B cell (primary cell): Measurements from ENCODE around the gene GRIP1. TPM values are rescaled to one million over a fixed set of nuclear protein-coding genes. Genes with fewer than 3 reads are reported as not detected.

Experiments used
- ATAC-seq: fragments of 200-7000 bp; cut with Tn5 transposase; one replicate; pipeline ENCODE4 v1.10.0; 2021; ENCODE audit warnings: low read depth, mild to moderate bottlenecking, moderate number of reproducible peaks, moderate library complexity
- CTCF ChIA-PET: fragments of 350-600 bp; sonication (Branson Sonifier 250); formaldehyde crosslinking; loops from one replicate; lab custom pipeline; 2021; ENCODE audit warnings: antibody characterized with exemption, inconsistent platforms; lab: Charles Lee
- POLR2A ChIA-PET: fragments of 350-600 bp; sonication (Branson Sonifier 250); formaldehyde crosslinking; loops from one replicate; lab custom pipeline; 2021; ENCODE audit warnings: antibody characterized with exemption; lab: Charles Lee
- DNase-seq: peaks from one replicate; pipeline ENCODE4 v3.0.0; 2013
- H2AFZ ChIP-seq: 2 replicates; pipeline ENCODE4 v1.6.1; 2012; ENCODE audit warnings: mild to moderate bottlenecking, low read depth, low read length; ENCODE audit not compliant: insufficient read depth, poor library complexity, severe bottlenecking
- H3K27ac ChIP-seq, 2 donors: 1 replicate in 1 of 2; 2 replicates in 1 of 2; pipeline ENCODE4 v1.5.1; 2012 to 2013; ENCODE audit warnings: low read length in 2 of 2, mild to moderate bottlenecking in 2 of 2, moderate library complexity in 1 of 2
- H3K27me3 ChIP-seq, 4 experiments: fragments of 200-600 bp in 1 of 4; sonication (generic) in 1 of 4; replicated peaks in 1 of 4; 1 replicate in 2 of 4; 2 replicates in 2 of 4; pipeline versions ENCODE4 v1.6.1 to v1.7.0; 2013 to 2016; ENCODE audit warnings: low read length in 3 of 4, mild to moderate bottlenecking in 2 of 4, mixed read lengths in 1 of 4, moderate library complexity in 1 of 4; ENCODE audit not compliant: insufficient read depth in 4 of 4, control insufficient read depth in 3 of 4; ENCODE audit errors: control extremely low read depth in 1 of 4
- H3K36me3 ChIP-seq, 2 experiments: replicated peaks in 1 of 2; 1 replicate in 1 of 2; 2 replicates in 1 of 2; pipeline versions ENCODE4 v1.6.1 to v1.7.1; 2013; ENCODE audit warnings: low read length in 1 of 2; ENCODE audit not compliant: insufficient read depth in 2 of 2, control insufficient read depth in 1 of 2; ENCODE audit errors: control extremely low read depth in 1 of 2, extremely low read depth in 1 of 2
- H3K4me1 ChIP-seq, 2 donors: fragments of 200-600 bp in 1 of 2; sonication (generic) in 1 of 2; 1 replicate in 1 of 2; 2 replicates in 1 of 2; pipeline versions ENCODE4 v1.5.1 to v1.6.1; 2013 to 2017; ENCODE audit warnings: low read length in 2 of 2; ENCODE audit not compliant: control insufficient read depth in 2 of 2, insufficient read depth in 2 of 2
- H3K4me2 ChIP-seq: replicated peaks from 2 replicates; pipeline ENCODE3; 2012; ENCODE audit warnings: mild to moderate bottlenecking, low read depth, low read length; ENCODE audit not compliant: poor library complexity, severe bottlenecking
- H3K4me3 ChIP-seq, 5 experiments: fragments of 200-600 bp in 1 of 5; sonication (generic) in 1 of 5; 1 replicate in 3 of 5; 2 replicates in 2 of 5; pipeline versions ENCODE4 v1.5.1 to v1.7.0; 2011 to 2016; ENCODE audit warnings: low read length in 4 of 5, mild to moderate bottlenecking in 4 of 5, low read depth in 2 of 5, control low read depth in 1 of 5, moderate library complexity in 1 of 5; ENCODE audit not compliant: insufficient read depth in 1 of 5; ENCODE audit errors: control extremely low read depth in 1 of 5, extremely low read depth in 1 of 5
- H3K79me2 ChIP-seq: fragments of 200-600 bp; sonication (generic); one replicate; pipeline ENCODE4 v1.6.0; 2016; ENCODE audit warnings: low read length; ENCODE audit not compliant: control insufficient read depth, insufficient read depth
- H3K9ac ChIP-seq: fragments of 200-600 bp; sonication (generic); 2 replicates; pipeline ENCODE4 v1.6.1; 2017; ENCODE audit warnings: mild to moderate bottlenecking, low read length, moderate library complexity
- H3K9me3 ChIP-seq, 3 donors: one replicate each; pipeline versions ENCODE4 v1.6.1 to v1.7.1; 2013; ENCODE audit warnings: low read length in 2 of 3; ENCODE audit not compliant: control insufficient read depth in 2 of 3, insufficient read depth in 1 of 3; ENCODE audit errors: control extremely low read depth in 1 of 3
- H4K20me1 ChIP-seq: 2 replicates; pipeline ENCODE4 v1.6.0; 2012; ENCODE audit warnings: mild to moderate bottlenecking, low read length; ENCODE audit not compliant: insufficient read depth, control insufficient read depth, poor library complexity, severe bottlenecking
- H3K27ac Mint-ChIP-seq: one replicate; pipeline ENCODE4 v1.8.0; 2021; ENCODE audit warnings: mixed read lengths
- H3K27me3 Mint-ChIP-seq: one replicate; pipeline ENCODE4 v1.8.0; 2021; ENCODE audit warnings: mixed read lengths
- H3K4me1 Mint-ChIP-seq: one replicate; pipeline ENCODE4 v1.8.0; 2021; ENCODE audit warnings: mixed read lengths
- H3K4me3 Mint-ChIP-seq: one replicate; pipeline ENCODE4 v1.8.0; 2021; ENCODE audit warnings: mixed read lengths
- H3K9me3 Mint-ChIP-seq: one replicate; pipeline ENCODE4 v1.8.0; 2022; ENCODE audit warnings: mixed read lengths; ENCODE audit not compliant: insufficient read depth
- CTCF ChIP-seq: fragments of 200-600 bp; IDR thresholded peaks from one replicate; pipeline ENCODE4 v1.8.0; 2022; ENCODE audit warnings: antibody characterized with exemption, mild to moderate bottlenecking
- EZH2 ChIP-seq: IDR thresholded peaks from 2 replicates; pipeline ENCODE4 v1.6.1; 2012; ENCODE audit warnings: borderline replicate concordance, low read depth, mild to moderate bottlenecking, moderate library complexity, low read length; ENCODE audit not compliant: insufficient read depth, poor library complexity, severe bottlenecking
- WGBS: methylation state at CpG from one replicate; pipeline ENCODE4 v1.1.5; 2013; ENCODE audit warnings: missing lambda C conversion rate; ENCODE audit not compliant: insufficient coverage; 5-methylcytosine and 5-hydroxymethylcytosine counted together
- intact Hi-C: fragments of 100-400 bp; cut with micrococcal nuclease; formaldehyde crosslinking; loops from one replicate; pipeline ENCODE4 v1.10.0; 2022
- polyA plus RNA-seq: library from polyadenylated mRNA; depleted of rRNA; stranded (reverse); fragments of >200 nt; gene quantifications from 2 replicates; pipeline ENCODE4 v1.2.3, GENCODE V29; 2012
- total RNA-seq, 2 donors: library from RNA; stranded (reverse); fragments of 120-200 nt in 1 of 2; gene quantifications; 1 replicate in 1 of 2; 2 replicates in 1 of 2; pipeline versions ENCODE4 v1.2.3 to v1.2.4, GENCODE V29; 2013 to 2022

GRIP1 gene
- total and polyA plus RNA-seq, 2 donors (not counting 1 experiment from before 2014, with no cell fraction given) = 0.22 TPM; not detected in 1

- DNase-seq (no peak), ATAC-seq (no peak)
- H3K27ac ChIP-seq = no peak overlapping the region
- no peak overlapping the region for H3K4me2 ChIP-seq
- POLR2A ChIA-PET = no interaction called here
- WGBS = 71% methylated on average over 1 of the region's 3 CpGs
- no peaks in the 10 kb centered on the region for H3K27me3 Mint-ChIP-seq
- no peak overlapping the region for H2AFZ ChIP-seq
- no peak for TF ChIP-seq EZH2
- TF ChIP-seq CTCF = no peak
- H3K9ac ChIP-seq = no peak overlapping the region
- peaks cover 5% of the 10 kb centered on the region for H3K9me3 Mint-ChIP-seq
- CTCF ChIA-PET = interaction anchor here (0.9 to 1.1 kb wide), 2 partner anchors 9 to 64 kb away, joined by 3 read pairs; no protein-coding TSS in a partner anchor
- H3K4me1 ChIP-seq = no peaks in the 10 kb centered on the region
- no peak overlapping the region for H3K27ac Mint-ChIP-seq
- H3K4me3 Mint-ChIP-seq = no peak overlapping the region
- H3K4me3 ChIP-seq = no peak overlapping the region
- H3K9me3 ChIP-seq = peaks cover 0 to 13% (median 0%) of the 10 kb centered on the region in 3 donors
- no peaks in the 10 kb centered on the region for H4K20me1 ChIP-seq
- H3K4me1 Mint-ChIP-seq = no peaks in the 10 kb centered on the region
- peaks cover 0 to 18% of the 10 kb centered on the region in 2 experiments for H3K36me3 ChIP-seq
- intact Hi-C loops = no loop called here
- no peaks in the 10 kb centered on the region for H3K79me2 ChIP-seq
- no peaks in the 10 kb centered on the region for H3K27me3 ChIP-seq
Measured at GRCh38 chr12:66345212-66345611, 333.7 kb downstream of the GRIP1 start.

- H3K36me3 ChIP-seq = peaks cover 9 to 24% of the 10 kb centered on the region in 2 experiments
- H3K4me3 Mint-ChIP-seq = no peak overlapping the region
Measured at GRCh38 chr12:66341126-66341525, 337.8 kb downstream of the GRIP1 start.

More at GRCh38 chr12:66341126-66341525, 337.8 kb downstream of the GRIP1 start:
- H4K20me1 ChIP-seq = no peaks in the 10 kb centered on the region
- CTCF ChIA-PET = no interaction called here
- WGBS = 100% methylated on average over 4 of the region's 4 CpGs
- intact Hi-C loops = no loop called here
- H3K4me3 ChIP-seq = no peak overlapping the region
- Mint-ChIP-seq H3K27me3 (no peaks in the 10 kb centered on the region), H3K27ac (no peak overlapping the region), H3K4me1 (no peaks in the 10 kb centered on the region), H3K9me3 (peaks cover 7% of the 10 kb centered on the region)
- no peaks in the 10 kb centered on the region for H3K27me3 ChIP-seq
- H3K79me2 ChIP-seq = no peaks in the 10 kb centered on the region
- ATAC-seq = no peak
- H3K9ac ChIP-seq = no peak overlapping the region
- no peak for DNase-seq
- H3K9me3 ChIP-seq = peaks cover 0 to 19% (median 4%) of the 10 kb centered on the region in 3 donors
- no peak for TF ChIP-seq CTCF
- TF ChIP-seq EZH2 = no peak
- no peak overlapping the region for H3K4me2 ChIP-seq
- H2AFZ ChIP-seq = no peak overlapping the region
- POLR2A ChIA-PET = no interaction called here
- no peaks in the 10 kb centered on the region for H3K4me1 ChIP-seq
- no peak overlapping the region for H3K27ac ChIP-seq
